ENCODE results near the gene CARD16. TPM values are rescaled to one million over a fixed set of nuclear protein-coding genes. Genes with fewer than 3 reads are reported as not detected.
"Not testable (repeated sequence)": the region's sequence is repeated elsewhere in the genome, so short reads cannot be mapped to it uniquely, and the experiment has no call there.

The CARD16 gene
- polyA plus RNA-seq, 10 donors = 7.9 to 20.4 (median 12.2) TPM

DNA sequence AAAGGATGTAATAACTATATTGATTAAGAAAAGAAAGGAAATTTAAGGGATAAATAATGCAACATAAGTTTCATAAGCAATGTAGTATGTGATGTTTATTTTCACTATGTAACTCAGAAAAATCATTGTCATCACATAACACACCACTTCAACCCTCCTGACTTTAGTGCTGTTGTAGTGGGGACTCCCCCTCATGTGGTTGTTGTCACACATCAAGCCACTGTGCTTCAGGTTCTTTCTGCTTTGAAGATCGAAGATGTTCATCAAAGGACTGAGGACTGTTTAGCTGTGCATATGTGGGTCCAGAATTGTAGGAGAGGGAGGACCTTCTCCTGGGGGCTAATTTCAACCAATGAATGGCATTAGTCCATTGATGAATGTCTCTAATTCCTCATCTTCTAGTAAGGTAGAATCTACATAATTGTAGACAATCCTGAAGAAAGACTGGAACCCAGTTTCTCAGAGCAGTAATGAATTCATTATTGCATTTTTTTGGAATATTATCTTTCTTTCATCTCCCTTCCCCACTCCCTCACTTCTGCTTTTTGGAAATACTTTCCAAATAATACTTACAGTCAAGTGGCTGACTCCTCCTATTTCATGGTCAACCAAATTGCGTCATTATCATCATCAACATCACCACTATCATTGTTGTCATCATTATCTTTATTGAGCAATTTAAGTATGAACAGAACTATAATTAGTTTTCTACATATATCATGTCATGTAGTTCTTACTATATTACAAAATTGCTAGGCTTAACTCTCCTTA is 9.8 kb upstream of the CARD16 start:
- no peak for DNase-seq

DNA sequence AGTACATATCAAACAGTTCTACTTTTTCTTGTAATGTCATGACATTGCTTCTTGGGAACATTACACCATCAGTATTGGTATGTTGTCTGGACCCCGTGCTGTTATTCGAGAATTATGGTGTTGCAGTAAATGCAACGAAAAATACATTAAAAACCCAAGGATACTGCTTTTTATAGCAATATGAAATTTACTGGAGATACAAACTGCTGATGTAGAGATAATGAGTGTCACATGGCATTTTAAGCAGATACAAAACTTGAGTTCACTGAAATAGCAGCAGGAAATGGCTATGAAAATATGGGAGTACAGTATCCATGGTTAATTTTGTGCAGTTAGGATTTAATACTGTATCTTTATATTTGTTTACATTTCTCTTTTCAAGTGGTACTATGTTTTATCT is 7.4 kb upstream of the CARD16 start:
- DNase-seq = no peak

DNA sequence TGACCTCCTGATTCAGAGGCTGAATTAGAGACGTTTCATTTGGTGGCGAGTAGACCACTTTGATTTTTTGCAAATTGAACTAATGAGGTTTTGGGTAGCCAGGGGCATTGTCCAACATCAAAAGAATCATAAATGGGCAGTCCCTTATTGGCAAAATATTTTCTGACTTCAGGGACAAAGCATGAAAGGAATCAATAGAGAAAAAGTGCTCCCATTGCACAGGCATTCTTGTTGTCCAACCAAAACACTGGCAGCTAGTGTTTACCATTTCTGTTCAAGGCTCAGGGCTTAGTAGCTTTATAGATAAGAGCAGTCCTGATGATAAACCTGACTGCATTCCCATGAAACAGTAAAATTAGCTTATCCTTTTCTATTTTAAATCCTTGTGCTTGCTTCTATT is 6.4 kb upstream of the CARD16 start:
- no peak for DNase-seq

DNA sequence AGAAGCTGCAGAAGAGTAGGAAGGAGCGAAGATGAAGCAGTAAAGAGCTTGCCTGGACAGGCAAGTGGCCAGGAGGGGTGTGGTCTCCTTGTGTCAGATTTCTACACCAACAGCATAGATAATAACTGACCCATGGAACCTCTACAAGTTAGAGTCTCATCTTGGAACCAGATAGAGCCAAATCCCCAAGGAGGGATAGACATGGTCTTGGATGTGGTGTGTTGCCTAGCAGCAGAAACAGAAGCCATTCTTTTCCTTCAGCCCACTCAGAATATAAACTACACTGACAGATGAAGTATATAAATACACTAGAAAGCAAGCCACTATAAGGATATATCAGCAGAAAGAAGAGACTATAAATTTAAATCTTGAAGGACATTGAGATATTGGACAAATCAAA is 4.3 kb upstream of the CARD16 start:
- DNase-seq = peak in 2 of 3 donors; percentile 49 to 53

DNA sequence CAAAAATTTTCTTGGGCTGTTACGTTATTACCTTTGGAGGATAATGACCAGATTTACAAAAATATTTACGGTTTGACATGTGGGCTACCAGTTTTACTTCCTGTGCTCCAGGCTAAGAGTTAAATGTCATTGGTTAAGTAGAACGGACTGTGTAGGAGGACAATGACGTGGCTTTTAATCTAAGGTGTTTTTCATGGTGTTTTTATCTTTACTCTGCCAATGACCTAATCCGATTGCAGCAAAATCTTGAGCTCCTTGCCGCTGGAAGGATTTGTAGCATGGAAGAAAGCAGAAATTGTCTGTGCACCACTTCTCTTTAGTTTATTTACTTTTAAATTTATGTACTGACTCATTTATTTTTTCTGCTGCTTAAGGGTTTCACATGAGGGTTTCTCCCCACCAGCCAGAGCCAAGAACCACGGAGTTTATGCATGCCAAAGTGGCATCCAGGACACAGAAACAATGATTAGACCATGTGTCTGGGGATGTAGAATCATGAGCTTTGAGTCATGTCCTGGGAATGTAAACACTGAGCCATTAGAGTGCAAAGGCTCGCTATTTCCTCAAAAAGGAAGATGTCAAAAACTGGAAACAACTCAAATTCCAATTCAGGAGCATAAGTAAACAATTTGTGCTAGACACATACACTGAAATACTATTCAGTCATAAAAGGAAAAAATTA is 1.9 kb upstream of the CARD16 start:
- DNase-seq = peak in 2 of 3 donors; percentile 54 to 93

DNA sequence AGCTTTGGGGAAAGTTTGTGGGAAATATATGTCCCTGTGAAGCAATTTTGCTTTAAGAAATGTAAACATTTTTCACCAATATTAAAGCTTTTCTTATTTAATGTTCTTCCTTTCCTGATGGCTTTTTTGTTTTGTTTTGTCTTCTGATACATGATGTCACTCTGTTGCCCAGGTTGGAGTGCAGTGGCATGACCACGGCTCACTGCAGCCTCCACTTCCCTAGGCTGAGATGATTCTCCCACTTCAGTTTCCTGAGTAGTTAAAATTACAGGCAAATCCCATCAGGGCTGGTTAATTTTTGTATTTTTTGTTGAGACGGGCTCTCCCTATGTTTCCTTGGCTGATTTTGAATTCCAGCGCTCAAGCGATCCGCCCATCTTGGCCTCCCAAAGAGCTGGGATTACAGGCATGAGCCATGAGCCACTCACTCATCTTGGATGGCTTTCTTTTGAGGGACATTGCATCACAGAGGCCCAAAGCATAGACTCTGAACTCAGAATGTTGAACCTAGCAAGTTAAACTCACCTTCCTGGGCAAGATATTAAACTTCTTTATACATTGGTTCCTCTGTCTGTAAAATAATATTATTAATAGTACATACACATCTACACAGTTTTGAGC is 651 bp upstream of the CARD16 start:
- DNase-seq = peak in 1 of 3 donors; percentile 34

DNA sequence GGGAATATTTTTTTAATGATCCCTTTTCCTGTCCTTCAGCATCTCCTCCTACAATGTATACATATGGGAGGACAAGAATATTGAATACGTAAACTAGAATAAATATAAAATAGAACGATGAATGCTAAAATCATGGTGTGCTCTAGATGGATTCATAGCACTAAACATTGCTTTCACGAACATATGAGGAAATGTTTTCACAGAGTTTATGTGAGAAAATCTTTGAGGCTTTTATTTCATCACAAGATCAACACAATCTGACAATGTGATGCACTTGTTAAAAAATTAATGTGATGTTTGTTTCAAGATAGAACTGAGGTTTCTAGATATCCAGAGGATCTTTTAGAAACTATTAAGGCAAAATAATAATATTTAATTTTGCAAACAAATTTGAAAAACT is 3.0 kb downstream of the CARD16 start:
- DNase-seq = no peak

DNA sequence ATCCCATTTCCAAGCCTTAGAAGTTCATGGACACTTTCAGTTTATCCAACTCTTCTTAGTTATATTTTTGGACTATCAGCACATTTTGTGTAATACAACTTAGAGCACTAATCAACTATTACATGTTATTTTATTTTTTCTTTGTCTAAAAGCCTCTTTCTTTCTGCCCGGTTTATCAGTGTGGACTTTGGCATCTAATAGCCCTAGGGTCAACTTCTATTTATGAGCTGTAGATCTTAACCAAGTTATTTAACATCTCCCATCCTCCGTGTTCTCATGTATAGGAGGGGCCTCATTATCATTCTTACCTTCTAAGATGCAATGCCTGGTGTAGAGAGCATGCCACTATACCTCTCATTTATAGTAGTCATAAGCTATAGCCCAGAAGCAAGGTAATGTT is 4.4 kb downstream of the CARD16 start:
- no peak for DNase-seq

DNA sequence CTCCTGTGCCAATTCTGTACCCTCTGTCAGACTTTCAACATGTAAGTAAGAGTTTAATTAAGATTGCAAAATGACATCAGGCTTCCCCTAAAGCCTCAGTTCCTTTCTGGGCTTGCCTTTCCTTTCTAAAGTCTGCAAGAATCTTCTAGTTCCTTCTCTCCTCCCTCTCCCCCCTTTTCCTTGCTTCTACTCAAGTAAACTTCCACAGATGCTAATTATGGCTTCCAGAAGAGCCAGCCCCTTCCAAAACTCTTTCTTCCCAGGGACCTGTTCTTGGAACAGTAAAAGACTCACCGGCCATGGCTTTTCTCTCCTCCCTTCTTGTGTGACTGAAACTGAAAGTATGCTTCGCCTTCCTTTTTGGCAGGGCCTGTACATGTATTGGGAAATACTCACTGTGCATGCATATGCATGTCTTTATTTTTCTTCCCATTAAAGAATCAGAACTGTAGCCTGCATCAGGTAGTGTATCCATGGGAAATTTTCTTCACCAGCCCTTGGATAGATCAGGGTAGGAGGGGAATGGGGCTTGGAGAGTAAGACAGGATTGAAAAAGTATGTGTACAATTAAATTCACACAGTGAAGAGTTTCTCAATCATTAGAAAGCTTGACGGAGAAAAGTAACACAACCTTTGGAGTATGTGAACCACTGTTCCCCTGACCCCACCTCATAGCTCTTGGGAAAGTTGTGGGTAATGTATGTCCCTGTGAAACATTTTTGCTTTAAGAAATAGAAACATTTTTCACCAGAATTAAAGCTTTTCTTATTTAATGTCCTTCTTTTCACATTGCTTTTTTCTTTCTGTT is 10.1 kb downstream of the CARD16 start, which contains the start of gene CASP1:
TSS of gene CASP1 (minus strand) at position 332 of the 808 bp plus-strand sequence. CDS start at position 301, 31 bp downstream.
- DNase-seq = peak; percentile 70 to 88 (median 76)

DNA sequence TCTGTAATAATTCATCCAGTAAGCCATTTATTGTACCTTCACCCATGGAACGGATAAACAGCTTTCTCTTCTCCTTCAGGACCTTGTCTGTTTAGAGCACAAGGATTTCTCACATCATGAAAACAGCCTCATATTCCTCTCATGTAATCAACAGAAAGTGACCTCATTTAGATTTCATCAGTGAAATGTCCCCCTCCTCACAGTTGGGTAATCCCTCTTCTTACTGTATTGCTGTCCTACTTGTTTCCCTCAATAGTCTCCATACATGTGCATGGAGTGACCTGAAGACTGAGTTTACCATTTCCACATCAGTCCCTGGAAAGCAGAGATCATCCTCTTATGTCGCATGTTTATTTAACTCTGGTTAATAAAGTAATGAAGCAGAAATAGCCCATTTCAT is 10.7 kb downstream of the CARD16 start:
- DNase-seq = not testable (repeated sequence)

DNA sequence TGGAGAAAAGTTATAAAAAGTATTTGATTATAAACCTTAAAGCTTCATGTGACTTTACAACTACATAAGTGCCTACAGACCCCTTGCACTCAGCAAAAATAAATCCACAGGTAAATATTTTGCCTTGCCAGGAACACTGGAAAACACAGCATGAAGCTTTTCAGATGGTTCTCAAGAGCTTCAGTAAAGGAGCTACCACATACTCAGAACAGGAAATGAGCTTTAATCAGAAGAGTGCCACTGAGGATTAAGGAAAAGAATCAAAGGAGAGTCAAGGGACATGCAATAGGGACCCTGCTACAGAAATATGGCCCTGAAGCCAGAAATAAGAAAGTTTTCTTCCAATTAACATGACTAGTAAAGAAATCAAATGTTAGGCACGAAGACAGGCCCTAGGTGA is 11.4 kb downstream of the CARD16 start:
- no peak for DNase-seq

DNA sequence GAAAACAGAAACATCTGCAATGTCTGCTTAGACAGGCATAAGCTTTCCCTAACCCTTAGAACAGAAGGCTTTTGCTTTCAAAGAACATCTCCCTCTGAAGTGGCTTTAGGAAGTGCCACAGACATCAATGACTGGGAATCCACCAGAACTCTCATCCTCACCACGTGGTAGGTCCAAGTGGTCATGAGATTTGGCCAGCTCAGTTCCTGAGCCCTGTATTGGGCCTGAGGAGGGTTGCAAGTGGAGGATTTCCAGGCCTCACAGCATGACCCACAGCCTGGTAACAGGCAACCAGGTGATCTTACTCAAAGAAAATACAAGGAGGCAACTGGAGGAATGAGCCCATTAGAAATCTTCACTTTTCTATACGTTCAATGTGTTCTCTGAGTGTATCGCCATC is 11.8 kb downstream of the CARD16 start:
- no peak for DNase-seq

DNA sequence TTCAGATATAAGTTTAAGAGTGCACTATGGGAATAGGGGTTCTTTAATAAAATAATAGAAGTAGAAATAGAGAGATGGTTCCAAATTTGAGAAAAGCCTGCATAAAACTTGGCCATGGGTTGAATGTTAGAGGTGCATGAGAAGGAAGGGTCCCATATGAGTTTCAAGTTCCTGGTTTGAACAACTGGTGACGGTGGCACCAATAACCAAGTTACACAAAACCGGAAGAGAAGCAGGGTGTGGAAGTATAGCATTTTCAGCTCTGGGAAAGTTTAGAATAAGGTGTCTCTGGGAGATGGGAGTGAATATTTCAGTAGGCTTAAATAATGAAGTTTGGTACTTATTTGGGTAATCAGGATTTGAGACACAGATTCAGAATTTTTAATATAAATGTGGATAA is 12.6 kb downstream of the CARD16 start:
- DNase-seq = no peak

DNA sequence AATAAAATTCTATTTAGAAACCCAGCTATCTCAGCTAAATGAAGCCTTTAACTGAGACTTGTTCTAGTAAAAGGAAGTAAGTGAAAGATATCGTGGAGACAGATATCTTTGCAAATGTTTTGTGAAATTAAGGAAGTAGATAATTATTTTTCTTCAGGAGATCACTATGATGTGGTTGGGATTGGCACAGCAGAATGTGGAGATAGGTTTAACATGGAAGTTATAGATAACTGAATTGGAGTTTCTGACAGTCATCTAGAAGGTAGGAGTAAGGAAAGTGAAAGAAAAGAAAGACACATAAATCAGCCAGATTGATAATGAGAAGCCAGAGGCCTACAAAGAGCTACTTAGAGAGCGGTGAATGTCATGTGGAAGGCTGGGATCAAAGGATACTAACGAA is 17.5 kb downstream of the CARD16 start:
- DNase-seq = no peak

DNA sequence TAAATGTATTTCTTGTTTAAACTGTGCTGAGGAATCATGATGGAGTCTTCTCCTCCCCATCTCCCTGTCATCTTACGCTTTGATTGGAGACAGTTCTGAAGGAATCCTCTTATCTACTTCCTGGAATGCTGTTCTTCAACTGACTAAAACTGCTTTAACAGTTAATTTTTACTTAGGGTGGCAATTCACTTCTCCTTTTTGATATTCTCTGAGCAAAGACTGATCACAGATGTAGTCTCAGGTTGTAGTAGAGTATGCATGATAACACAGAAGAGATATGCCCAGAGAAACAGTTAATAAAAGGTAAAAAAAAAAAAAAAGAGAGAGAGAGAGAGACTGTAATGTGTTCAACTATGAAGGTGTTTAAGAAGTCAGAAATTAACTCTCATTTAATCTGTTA is 20.7 kb downstream of the CARD16 start:
- DNase-seq = no peak

DNA sequence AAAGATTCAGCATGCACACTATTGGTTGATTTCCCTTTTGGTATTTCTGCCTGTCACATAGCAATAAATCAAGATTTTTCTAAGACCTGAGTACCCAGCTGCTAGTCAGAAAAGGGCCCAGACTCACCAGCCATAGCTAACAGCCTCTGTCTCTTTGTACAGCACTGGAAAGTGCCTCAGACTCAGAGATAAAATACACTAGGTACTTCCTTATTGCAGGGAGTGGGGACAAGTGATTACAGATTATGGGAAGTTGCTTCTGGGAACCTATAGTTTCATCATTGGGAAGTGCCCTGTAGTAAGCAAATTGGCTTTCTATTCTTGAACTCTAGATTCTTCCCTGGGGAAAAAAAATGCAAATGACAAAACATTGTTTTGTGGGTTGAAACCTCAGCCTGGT is 22.1 kb downstream of the CARD16 start, which contains the start of gene CASP5:
TSS of gene CASP5 (minus strand) at position 166 of the 400 bp plus-strand sequence. CDS start at position 134, 32 bp downstream.
- DNase-seq = no peak

DNA sequence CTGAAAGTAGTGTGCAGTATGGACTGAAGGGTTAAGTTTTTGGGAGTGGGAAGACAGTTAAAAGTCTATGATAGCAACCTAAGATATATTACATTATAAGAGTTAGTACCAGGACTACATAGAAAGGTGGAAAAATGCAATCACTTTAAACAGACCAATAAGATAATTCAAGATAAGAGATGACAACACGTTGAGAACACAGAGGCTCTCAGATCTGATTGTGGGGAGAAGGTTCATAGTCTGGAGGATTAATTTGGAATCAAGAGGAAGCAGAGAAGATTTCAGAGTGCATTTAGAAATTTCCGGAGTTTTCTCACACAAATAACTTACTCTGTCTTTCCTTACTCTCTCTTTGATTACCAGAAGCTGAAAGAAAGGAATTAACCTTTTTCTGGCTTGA is 22.6 kb downstream of the CARD16 start:
- no peak for DNase-seq

DNA sequence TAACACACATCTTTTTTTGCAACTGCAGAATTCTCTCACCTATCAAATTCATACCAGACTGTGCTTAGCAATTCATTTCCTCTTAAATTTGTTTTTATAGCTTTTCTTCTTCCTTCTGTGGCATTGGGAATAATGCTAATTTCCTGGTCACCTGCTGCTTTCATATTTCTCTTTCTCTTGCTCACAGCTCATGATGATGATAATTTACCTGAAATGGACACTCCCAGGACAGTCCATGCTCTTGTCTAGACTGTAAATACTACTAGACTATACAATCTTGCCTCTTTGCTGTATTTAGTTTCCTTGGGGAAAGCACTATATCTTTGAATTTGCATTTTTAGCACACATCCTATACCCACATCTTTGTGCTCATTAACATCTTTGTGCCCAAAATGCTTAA is 37.7 kb downstream of the CARD16 start:
- DNase-seq = no peak

DNA sequence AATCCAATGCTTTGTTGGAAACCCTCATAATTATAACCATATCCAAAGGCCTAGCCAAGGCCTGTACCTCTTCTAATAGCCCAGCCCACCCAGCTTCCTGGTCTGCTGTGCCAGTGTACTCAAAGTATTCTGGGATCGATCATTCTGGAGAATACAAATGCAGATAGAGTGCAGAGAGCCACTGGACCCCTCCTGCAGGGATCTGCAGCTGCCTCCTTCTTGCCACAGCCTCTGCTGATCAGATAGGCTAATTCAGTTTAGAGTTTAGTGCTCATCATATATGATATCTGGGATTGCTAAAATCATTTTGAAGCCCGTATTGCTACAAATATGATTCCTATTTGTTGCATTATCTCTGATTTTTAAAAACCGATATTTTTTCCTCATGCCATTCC is 39.7 kb downstream of the CARD16 start:
- no peak for DNase-seq

DNA sequence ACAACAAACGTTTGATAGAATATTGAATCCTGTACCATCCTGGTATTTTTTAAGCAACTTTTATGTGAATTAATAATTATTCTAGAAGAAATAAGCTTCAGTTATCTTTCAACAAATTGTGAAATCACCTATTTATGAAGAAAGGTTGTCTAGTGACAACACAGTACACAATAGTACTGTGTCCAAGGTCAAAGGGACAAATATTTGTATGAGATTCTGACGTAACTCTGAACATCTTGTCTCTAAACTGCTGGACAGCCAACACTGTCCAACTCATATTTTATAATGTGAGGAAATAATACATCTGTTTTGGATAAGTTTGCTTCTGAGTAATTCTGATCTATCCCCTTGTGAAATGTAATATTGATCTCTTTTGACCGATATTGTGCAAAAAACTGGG is 41.1 kb downstream of the CARD16 start:
- DNase-seq = peak; percentile 14 to 58 (median 19)

DNA sequence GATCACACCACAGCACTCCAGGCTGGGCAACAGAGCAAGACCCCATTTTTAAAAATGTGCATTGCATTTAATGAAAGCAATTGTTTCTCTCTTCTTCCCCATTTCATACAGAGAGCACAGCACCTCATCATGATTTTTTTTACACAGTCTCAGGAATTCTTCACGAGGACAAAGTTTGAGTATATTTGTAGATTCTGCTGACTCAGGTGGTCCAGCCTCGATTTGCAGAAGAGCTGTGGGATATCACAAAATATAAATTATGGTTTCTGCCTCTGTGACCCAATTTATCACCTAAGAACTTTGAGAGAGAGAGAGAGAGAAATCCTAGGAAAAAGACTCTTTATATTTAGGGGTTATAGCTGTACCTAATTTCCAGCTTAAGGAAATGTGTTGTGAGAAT is 42.0 kb downstream of the CARD16 start:
- no peak for DNase-seq

DNA sequence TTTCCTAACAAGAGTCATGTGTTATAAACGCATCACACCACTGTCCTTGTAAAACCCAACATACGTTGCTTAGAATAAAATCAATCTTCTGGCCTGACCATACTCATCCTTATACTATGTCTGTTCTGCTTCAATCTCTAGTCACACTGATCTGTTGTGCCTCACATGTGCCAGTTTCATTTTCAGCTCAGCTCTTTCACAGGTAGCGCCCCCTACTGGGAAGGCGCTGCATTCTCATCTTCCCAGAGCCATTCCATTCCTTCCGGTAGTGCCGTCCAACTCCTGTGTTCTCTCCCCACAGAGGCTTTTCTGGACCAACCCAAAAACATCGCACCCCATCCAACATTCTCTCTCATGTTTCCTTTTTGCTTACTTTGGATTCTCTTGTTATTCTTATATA is 44.3 kb downstream of the CARD16 start:
- no peak for DNase-seq
